K562 (cell line): ENCODE measurements around the gene NR2F6. TPM values are rescaled to one million over a fixed set of nuclear protein-coding genes. Genes with fewer than 3 reads are reported as not detected.
A peak's percentile ranks its signal among the peaks of the same experiment; 100 is the strongest.

Source experiments
- ATAC-seq: fragments of 200-7000 bp; cut with Tn5 transposase; 3 replicates; pipeline ENCODE4 v1.9.1; 2020; ENCODE audit warnings: moderate library complexity
- BruUV-seq: library from RNA; stranded (reverse); fragments of 400-500 nt; replicated peaks from 2 replicates; lab custom pipeline; 2021; lab: Mats Ljungman, UMichigan
- CTCF ChIA-PET: fragments of 300-600 bp; formaldehyde crosslinking; extraction: SDS; loops from one replicate; lab custom pipeline; 2021; ENCODE audit warnings: low intra/inter-chr PET ratio; lab: Yijun Ruan, JAX
- POLR2A ChIA-PET: fragments of 300-600, 350-650 bp; sonication (Branson Sonifier 250); formaldehyde crosslinking; extraction: SDS; loops from one replicate; lab custom pipeline; 2021; ENCODE audit warnings: antibody characterized with exemption, inconsistent platforms; lab: Yijun Ruan, JAX
- DNase-seq, 4 experiments: peaks; one replicate each; pipeline versions ENCODE4 v3.0.0 to v3.0.0-alpha.2; 2011 to 2018; ENCODE audit warnings: low spot score in 3 of 4, mixed read lengths in 3 of 4; ENCODE audit errors: extremely low read depth in 1 of 4
- FAIRE-seq: peaks from 2 replicates; lab custom pipeline; 2011; peaks lifted over from hg19 to GRCh38; lab: Jason Lieb, UNC
- H2AFZ ChIP-seq: 2 replicates; pipeline ENCODE4 v1.6.0; 2011; ENCODE audit warnings: low read depth, low read length, control low read depth, inconsistent platforms
- H3K27ac ChIP-seq: fragments of 200-600 bp; 3 replicates; pipeline ENCODE4 v1.8.0; 2011; ENCODE audit warnings: low read depth, mild to moderate bottlenecking, control low read depth, inconsistent platforms, low read length, moderate library complexity, mixed read lengths; ENCODE audit errors: extremely low read depth
- H3K27me3 ChIP-seq, 2 experiments: fragments of 300-600 bp in 1 of 2; 2 replicates in 1 of 2; 3 replicates in 1 of 2; pipeline versions ENCODE4 v1.6.0 to v1.8.0; 2011; ENCODE audit warnings: inconsistent platforms in 2 of 2, low read length in 2 of 2, mild to moderate bottlenecking in 1 of 2, mixed read lengths in 1 of 2, moderate library complexity in 1 of 2; ENCODE audit not compliant: control insufficient read depth in 2 of 2, insufficient read depth in 2 of 2
- H3K36me3 ChIP-seq: fragments of 300-600 bp; 3 replicates; pipeline ENCODE4 v1.8.0; 2011; ENCODE audit warnings: mild to moderate bottlenecking, low read length, inconsistent platforms; ENCODE audit not compliant: control insufficient read depth, insufficient read depth
- H3K4me1 ChIP-seq, 2 experiments: fragments of 200-600 bp in 1 of 2; replicated peaks in 1 of 2; 2 replicates in 1 of 2; 3 replicates in 1 of 2; pipeline versions ENCODE4 v1.5.1 to v1.8.0; 2011; ENCODE audit warnings: inconsistent platforms in 2 of 2, low read length in 2 of 2, mild to moderate bottlenecking in 1 of 2, mixed read lengths in 1 of 2, moderate library complexity in 1 of 2; ENCODE audit not compliant: control insufficient read depth in 2 of 2, insufficient read depth in 2 of 2
- H3K4me2 ChIP-seq: 2 replicates; pipeline ENCODE4 v1.6.1; 2011; ENCODE audit warnings: low read length, control low read depth, inconsistent platforms, mixed read lengths; ENCODE audit not compliant: insufficient read depth
- H3K4me3 ChIP-seq: fragments of 200-600 bp; sonication (generic), shearing (Covaris generic); 2 replicates; pipeline ENCODE4 v1.5.1; 2016; ENCODE audit warnings: control low read depth, inconsistent platforms
- H3K79me2 ChIP-seq: fragments of 200-600 bp; 3 replicates; pipeline ENCODE4 v1.8.0; 2011; ENCODE audit warnings: low read length, inconsistent platforms; ENCODE audit not compliant: control insufficient read depth, insufficient read depth
- H3K9ac ChIP-seq, 2 experiments: 2 replicates each; pipeline versions ENCODE4 v1.6.0 to v1.6.1; 2011; ENCODE audit warnings: low read depth in 2 of 2, low read length in 2 of 2, control low read depth in 1 of 2, inconsistent platforms in 1 of 2, mild to moderate bottlenecking in 1 of 2, mixed read lengths in 1 of 2; ENCODE audit not compliant: insufficient read depth in 1 of 2
- H3K9me1 ChIP-seq: one replicate; pipeline ENCODE4 v1.6.0; 2011; ENCODE audit warnings: inconsistent platforms, mild to moderate bottlenecking, low read length, moderate library complexity; ENCODE audit not compliant: control insufficient read depth, insufficient read depth
- H3K9me3 ChIP-seq: replicated peaks from 2 replicates; pipeline ENCODE4 v1.5.1; 2011; ENCODE audit warnings: low read depth, low read length, inconsistent platforms; ENCODE audit not compliant: control insufficient read depth, insufficient read depth
- H4K20me1 ChIP-seq: replicated peaks from 2 replicates; pipeline ENCODE4 v1.6.1; 2011; ENCODE audit warnings: low read length, inconsistent platforms, mixed read lengths; ENCODE audit not compliant: control insufficient read depth, insufficient read depth
- CBX2 ChIP-seq: fragments of 200-600 bp; sonication (generic); IDR thresholded peaks from one replicate; pipeline ENCODE4 v1.6.1; 2012; ENCODE audit warnings: mild to moderate bottlenecking, low read length, inconsistent platforms; ENCODE audit not compliant: insufficient read depth, poor library complexity, severe bottlenecking
- CHD1 ChIP-seq: fragments of 200-600 bp; sonication (generic); IDR thresholded peaks from one replicate; pipeline ENCODE4 v1.6.1; 2012; ENCODE audit warnings: mild to moderate bottlenecking, moderate library complexity, low read length, inconsistent platforms
- JUNB ChIP-seq: fragments of 450-650 bp; formaldehyde crosslinking; conservative IDR thresholded peaks from 2 replicates; pipeline ENCODE4 v1.4.0; 2020; ENCODE audit warnings: mild to moderate bottlenecking
- KAT7 ChIP-seq: sonication (generic); formaldehyde crosslinking; IDR thresholded peaks from 2 replicates; pipeline ENCODE4 v1.8.0; 2022; ENCODE audit warnings: missing genetic modification reagents, mild to moderate bottlenecking, borderline replicate concordance
- NFIC ChIP-seq: fragments of 450-650 bp; IDR thresholded peaks from 2 replicates; pipeline ENCODE4 v1.6.1; 2017; ENCODE audit warnings: mild to moderate bottlenecking, inconsistent platforms
- RBM15 ChIP-seq: fragments of 200-400 bp; formaldehyde crosslinking; IDR thresholded peaks from 2 replicates; pipeline ENCODE4 v1.6.1; 2018; ENCODE audit warnings: mild to moderate bottlenecking, low read length, moderate library complexity; ENCODE audit not compliant: insufficient read depth
- ZNF121 ChIP-seq: sonication (generic); formaldehyde crosslinking; conservative IDR thresholded peaks from 2 replicates; pipeline ENCODE4 v1.8.0; 2022; ENCODE audit warnings: missing genetic modification reagents
- WGBS: fragments of 100-300 bp; shearing (Covaris generic); methylation state at CpG from one replicate; pipeline ENCODE4 v1.1.6; 2016; ENCODE audit warnings: low coverage, mixed read lengths; ENCODE audit not compliant: insufficient coverage; ENCODE audit errors: missing lambda C conversion rate; 5-methylcytosine and 5-hydroxymethylcytosine counted together
- in situ Hi-C: fragments of 300-500 bp; cut with MboI; formaldehyde crosslinking; loops from 4 replicates; pipeline ENCODE4 v1.15.0; 2018; ENCODE audit warnings: inconsistent platforms, mixed read lengths
- intact Hi-C: fragments of 100-400 bp; cut with micrococcal nuclease; formaldehyde crosslinking; loops from 2 replicates; pipeline ENCODE4 v1.14.2; 2022
- polyA plus RNA-seq, 8 experiments: library from polyadenylated mRNA; depleted of rRNA in 4 of 8; stranded (reverse) in 5 of 8; unstranded in 3 of 8; fragments of >200 nt; fragmentation: Nextera tagmentation in 2 of 8; fragmentation: Illumina TruSeq in 1 of 8; extraction: Ambion mirVana in 2 of 8; extraction: Trizol in 1 of 8; gene quantifications; 2 replicates each; pipeline versions ENCODE4 v1.2.1 to v1.2.3, GENCODE V29; 2011 to 2014; ENCODE audit warnings: inconsistent platforms in 1 of 8, missing spikeins in 1 of 8
- total RNA-seq, 7 experiments: library from RNA; depleted of rRNA in 6 of 7; stranded (reverse); fragments of >200 nt in 6 of 7; fragmentation: Illumina TruSeq in 2 of 7; extraction: Trizol in 2 of 7; gene quantifications; 2 replicates each; pipeline versions ENCODE4 v1.2.1 to v1.2.3, GENCODE V29; 2011 to 2021; ENCODE audit warnings: low replicate concordance in 1 of 7
- TF ChIP-seq, protein P1 (sequence below): sonication (generic); formaldehyde crosslinking; IDR thresholded peaks from 2 replicates; pipeline ENCODE4 v1.8.0; 2022; ENCODE audit warnings: mild to moderate bottlenecking, missing genetic modification reagents, borderline replicate concordance
- TF ChIP-seq, protein P2 (sequence below): fragments of 250-450 bp; sonication (Bioruptor Pico); IDR thresholded peaks from 2 replicates; pipeline ENCODE4 v1.4.0; 2020; ENCODE audit warnings: mild to moderate bottlenecking, moderate library complexity, borderline replicate concordance
- TF ChIP-seq, protein P3 (sequence below), 2 experiments: fragments of 250-450 bp in 1 of 2; fragments of 450-650 bp in 1 of 2; sonication (Bioruptor Pico) in 1 of 2; IDR thresholded peaks; 2 replicates each; pipeline versions ENCODE4 v1.6.1 to v1.8.0; 2016 to 2021; ENCODE audit warnings: mild to moderate bottlenecking in 2 of 2, moderate library complexity in 2 of 2, missing compliant biosample characterization in 1 of 2, missing genetic modification characterization in 1 of 2
- TF ChIP-seq, protein P4 (sequence below): IDR thresholded peaks from 2 replicates; pipeline ENCODE4 v1.6.1; 2011; ENCODE audit not compliant: insufficient read length; ENCODE audit errors: extremely low read depth
- TF ChIP-seq, protein P5 (sequence below): sonication (generic); formaldehyde crosslinking; IDR thresholded peaks from 2 replicates; pipeline ENCODE4 v1.5.0; 2020; ENCODE audit warnings: missing genetic modification reagents

NR2F6 gene
- total and polyA plus RNA-seq, 9 of the 15 experiments (the other 6 are each of a cell fraction or from before 2014, with no cell fraction given): 0.76 to 97.5 (median 18.8) TPM

DNA sequence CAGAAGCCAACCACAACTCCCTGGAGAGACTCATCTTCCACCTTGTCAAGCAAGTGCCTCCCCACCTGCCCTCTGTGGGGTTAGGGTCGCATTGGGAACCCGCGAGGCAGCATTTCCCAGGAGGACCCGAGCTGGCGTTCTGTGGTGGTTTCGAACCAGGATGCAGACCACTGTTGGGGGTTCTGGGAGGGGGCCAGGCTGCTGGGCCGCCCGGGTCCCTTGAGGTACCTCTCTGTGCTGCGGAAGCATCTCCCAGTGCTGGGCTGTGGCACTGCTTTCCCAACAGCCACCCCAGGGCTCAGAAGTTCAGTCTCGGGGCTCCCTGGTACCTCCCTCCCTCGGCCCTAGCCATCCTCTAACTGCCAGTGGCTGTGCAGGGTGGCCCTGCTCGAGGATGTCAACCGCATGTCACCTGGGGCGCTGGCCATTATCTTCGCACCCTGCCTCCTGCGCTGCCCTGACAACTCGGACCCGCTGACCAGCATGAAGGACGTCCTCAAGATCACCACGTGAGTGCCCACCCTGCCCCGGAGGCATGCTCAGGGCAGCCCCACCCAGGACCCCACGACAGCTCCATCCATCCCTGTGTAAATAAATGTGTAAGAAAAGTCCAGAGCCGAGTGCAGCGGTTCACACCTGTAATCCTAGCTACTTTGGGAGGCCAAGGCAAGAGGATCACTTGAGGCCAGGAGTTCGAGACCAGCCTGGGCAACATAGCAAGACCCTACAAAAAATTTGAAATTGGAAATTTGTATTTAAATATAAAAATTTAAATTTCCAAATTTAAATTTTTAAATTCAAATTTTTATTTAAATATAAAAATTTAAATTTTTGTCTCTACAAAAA, 38.8 kb downstream of the NR2F6 start:
- intact Hi-C loops: loop anchor here (5.0 to 10.0 kb wide), 2 partner anchors 40 to 132 kb away; partner anchors contain the start of genes HAUS8, MYO9B and NR2F6
- no peak for ATAC-seq
- TF ChIP-seq ZNF121: peak; percentile 82
- no peak for TF ChIP-seq KAT7 (CRISPR knock-in tag)
- TF ChIP-seq, protein P1, sequence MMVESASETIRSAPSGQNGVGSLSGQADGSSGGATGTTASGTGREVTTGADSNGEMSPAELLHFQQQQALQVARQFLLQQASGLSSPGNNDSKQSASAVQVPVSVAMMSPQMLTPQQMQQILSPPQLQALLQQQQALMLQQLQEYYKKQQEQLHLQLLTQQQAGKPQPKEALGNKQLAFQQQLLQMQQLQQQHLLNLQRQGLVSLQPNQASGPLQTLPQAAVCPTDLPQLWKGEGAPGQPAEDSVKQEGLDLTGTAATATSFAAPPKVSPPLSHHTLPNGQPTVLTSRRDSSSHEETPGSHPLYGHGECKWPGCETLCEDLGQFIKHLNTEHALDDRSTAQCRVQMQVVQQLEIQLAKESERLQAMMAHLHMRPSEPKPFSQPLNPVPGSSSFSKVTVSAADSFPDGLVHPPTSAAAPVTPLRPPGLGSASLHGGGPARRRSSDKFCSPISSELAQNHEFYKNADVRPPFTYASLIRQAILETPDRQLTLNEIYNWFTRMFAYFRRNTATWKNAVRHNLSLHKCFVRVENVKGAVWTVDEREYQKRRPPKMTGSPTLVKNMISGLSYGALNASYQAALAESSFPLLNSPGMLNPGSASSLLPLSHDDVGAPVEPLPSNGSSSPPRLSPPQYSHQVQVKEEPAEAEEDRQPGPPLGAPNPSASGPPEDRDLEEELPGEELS (CRISPR knock-in tag): no peak
- no peak for TF ChIP-seq CHD1
- TF ChIP-seq JUNB: no peak
- no peak for TF ChIP-seq RBM15
- TF ChIP-seq, protein P2, sequence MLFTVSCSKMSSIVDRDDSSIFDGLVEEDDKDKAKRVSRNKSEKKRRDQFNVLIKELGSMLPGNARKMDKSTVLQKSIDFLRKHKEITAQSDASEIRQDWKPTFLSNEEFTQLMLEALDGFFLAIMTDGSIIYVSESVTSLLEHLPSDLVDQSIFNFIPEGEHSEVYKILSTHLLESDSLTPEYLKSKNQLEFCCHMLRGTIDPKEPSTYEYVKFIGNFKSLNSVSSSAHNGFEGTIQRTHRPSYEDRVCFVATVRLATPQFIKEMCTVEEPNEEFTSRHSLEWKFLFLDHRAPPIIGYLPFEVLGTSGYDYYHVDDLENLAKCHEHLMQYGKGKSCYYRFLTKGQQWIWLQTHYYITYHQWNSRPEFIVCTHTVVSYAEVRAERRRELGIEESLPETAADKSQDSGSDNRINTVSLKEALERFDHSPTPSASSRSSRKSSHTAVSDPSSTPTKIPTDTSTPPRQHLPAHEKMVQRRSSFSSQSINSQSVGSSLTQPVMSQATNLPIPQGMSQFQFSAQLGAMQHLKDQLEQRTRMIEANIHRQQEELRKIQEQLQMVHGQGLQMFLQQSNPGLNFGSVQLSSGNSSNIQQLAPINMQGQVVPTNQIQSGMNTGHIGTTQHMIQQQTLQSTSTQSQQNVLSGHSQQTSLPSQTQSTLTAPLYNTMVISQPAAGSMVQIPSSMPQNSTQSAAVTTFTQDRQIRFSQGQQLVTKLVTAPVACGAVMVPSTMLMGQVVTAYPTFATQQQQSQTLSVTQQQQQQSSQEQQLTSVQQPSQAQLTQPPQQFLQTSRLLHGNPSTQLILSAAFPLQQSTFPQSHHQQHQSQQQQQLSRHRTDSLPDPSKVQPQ: no peak
- no peak for TF ChIP-seq NFIC
- TF ChIP-seq CBX2: no peak
- TF ChIP-seq, protein P3, sequence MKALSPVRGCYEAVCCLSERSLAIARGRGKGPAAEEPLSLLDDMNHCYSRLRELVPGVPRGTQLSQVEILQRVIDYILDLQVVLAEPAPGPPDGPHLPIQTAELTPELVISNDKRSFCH (CRISPR knock-in tag; IDR thresholded peaks at IDR 0.05): no peak
- TF ChIP-seq, protein P3 (tag; IDR thresholded peaks at IDR 0.05): no peak
- TF ChIP-seq, protein P4, sequence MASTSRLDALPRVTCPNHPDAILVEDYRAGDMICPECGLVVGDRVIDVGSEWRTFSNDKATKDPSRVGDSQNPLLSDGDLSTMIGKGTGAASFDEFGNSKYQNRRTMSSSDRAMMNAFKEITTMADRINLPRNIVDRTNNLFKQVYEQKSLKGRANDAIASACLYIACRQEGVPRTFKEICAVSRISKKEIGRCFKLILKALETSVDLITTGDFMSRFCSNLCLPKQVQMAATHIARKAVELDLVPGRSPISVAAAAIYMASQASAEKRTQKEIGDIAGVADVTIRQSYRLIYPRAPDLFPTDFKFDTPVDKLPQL: no peak
- TF ChIP-seq, protein P5, sequence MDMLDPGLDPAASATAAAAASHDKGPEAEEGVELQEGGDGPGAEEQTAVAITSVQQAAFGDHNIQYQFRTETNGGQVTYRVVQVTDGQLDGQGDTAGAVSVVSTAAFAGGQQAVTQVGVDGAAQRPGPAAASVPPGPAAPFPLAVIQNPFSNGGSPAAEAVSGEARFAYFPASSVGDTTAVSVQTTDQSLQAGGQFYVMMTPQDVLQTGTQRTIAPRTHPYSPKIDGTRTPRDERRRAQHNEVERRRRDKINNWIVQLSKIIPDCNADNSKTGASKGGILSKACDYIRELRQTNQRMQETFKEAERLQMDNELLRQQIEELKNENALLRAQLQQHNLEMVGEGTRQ: no peak

More for the DNA sequence above, 38.8 kb downstream of the NR2F6 start:
- Histone ChIP-seq H4K20me1 (0 out of 2 replicates have a peak, but pooled peaks cover 7% of the 10 kb centered on the region), H3K4me1 (peaks cover 12 to 44% of the 10 kb centered on the region in 2 experiments; a peak in 4 of 5 replicates), H3K4me3 (no peak overlapping the region), H3K9ac (peak overlapping the region in 1 of 2 experiments; percentile 35; a peak in 1 of 4 replicates), H3K36me3 (peaks cover 55% of the 10 kb centered on the region; the same call in 2 of the 3 replicates), H3K9me3 (no peaks in the 10 kb centered on the region), H2AFZ (no peak overlapping the region), H3K27me3 (no peaks in the 10 kb centered on the region), H3K79me2 (no peaks in the 10 kb centered on the region), H3K9me1 (no peaks in the 10 kb centered on the region), H3K27ac (no peak overlapping the region), H3K4me2 (no peak overlapping the region)
- ChIA-PET CTCF (interaction anchor here (3.7 kb wide), 1 partner anchor 76 kb away, joined by 23 read pairs; no protein-coding TSS in a partner anchor), POLR2A (interaction anchor here (0.7 kb wide), 1 partner anchor 988 kb away, joined by 3 read pairs; no protein-coding TSS in a partner anchor)
- no TSS peak for BruUV-seq
- 93% methylated on average over 20 of the region's 25 CpGs for WGBS
- in situ Hi-C loops: no loop called here
- no peak for FAIRE-seq
- DNase-seq: no peak
